SKM-1 treated with dmso at 0.1 percent for 144 hours (cell line): ENCODE results near the gene CHRM2.

Experiments used
- DNase-seq: peaks from one replicate; lab custom pipeline; 2025; ENCODE audit not compliant: unreplicated experiment; lab: John Stamatoyannopoulos, UW

Gene CHRM2

DNA sequence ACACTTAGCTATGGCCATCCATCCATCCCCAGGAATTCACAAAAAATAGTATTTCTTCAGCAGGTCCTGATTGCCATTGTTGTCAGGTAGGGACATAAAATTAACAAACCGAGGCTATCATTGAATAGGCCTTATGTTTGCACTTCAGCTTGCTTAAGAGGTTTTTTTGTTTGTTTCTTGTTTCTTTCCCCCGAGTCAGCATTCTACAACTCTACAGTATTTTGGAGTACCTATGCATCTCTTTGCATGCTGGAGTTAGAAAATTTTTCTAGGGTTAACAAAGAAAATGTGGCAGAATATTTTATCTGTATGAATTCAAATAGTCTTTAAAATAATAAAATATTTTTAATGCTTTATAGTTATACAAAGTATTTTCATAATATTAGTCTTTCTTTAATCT is 26.3 kb downstream of the CHRM2 start:
- no peak for DNase-seq

DNA sequence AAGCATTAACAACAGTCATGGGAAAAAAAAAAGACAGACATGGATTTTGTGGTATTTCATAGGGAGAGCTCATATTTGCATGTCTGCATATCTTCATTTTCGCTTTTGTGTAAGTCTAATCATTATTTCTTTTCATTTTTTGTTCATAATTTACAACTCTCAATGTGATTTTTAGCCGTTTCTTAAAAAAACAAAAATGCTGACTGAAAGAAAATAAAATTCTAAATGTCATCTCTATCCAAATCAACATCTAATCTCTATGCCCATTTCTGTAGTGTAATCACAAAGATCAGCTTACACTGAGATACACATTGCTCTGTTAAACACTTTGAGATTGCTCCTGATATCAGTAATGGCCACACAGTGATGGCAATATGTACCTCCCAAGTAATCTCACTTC is 29.2 kb downstream of the CHRM2 start:
- no peak for DNase-seq

DNA sequence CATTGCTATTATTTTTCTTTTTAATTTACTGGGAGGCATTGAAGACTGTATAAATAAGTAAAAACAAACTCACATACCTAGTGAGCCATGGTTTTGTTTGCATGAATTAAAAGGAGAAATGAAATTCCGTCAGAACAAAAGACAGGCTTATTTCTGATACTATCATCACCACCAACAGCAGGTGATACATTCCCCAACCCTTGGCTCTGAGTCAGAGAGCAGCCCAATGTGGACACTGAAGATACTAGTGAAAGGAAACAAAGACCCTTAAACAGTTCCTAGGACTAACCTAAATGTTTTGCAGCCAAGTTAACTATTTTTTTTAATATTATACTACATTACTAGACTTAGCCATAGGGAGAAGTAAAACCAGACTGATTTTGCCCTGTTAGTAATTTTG is 31.6 kb downstream of the CHRM2 start:
- DNase-seq, result no peak

GRCh38 chr7:136910771-136911170 is 42.3 kb downstream of the CHRM2 start:
- no peak for DNase-seq

DNA sequence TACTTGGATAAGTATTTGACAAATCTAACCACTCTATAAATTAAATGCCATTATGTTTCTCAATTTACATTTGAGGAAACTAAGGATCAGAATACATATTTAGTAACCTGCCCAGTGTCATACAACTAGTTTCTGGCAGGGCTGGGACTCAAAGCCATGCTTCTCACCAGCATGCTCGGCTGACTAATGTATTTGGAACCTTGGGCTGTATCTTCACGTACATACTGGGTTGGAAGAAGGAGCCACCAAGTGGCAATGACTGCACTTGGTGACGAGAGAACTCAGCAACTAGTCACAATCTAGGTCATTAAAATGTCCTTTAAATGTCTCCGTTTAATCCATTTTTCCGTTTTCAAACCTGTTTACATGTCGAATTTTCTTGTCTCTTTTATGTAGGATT is 42.9 kb downstream of the CHRM2 start:
- DNase-seq, result no peak

GRCh38 chr7:136912339-136912738 is 43.9 kb downstream of the CHRM2 start:
- no peak for DNase-seq

DNA sequence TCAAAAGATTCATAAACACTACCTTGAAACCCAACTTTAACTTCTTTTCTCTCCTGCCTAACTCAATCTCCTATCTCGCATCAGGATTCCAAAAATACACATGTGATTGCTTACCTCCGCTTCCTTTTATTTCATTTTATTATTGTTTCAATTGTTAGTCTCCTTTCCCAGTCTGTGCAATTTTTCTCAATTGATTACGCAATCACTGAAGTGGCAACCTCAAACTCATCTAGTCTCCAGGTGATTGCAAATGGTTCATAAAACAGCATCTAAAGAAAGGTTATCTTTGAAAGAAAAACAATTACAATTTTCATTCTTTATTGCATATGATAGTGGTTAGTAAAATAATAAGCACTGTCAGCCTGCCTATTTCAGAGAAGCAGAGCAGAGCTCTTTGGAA is 45.6 kb downstream of the CHRM2 start:
- no peak for DNase-seq

DNA sequence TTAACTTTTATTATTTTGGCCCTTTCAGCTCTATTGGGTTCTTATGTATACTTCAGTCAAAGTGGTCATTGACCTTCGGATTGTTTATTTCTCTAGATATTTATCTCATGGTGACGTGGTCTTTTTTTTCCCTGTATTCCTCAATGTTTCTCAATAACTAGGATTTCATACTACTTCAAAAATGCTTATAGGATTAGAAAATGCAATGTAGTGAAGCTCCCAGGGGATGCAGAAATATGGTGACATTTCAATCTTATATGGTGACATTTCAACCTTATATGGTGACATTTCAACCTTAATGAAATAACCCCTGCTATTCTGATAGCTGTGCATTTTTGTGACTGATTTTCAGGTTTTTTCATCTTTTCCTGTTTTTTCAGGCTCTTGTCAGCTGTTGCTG is 51.4 kb downstream of the CHRM2 start:
- no peak for DNase-seq

GRCh38 chr7:136923111-136923667 is 54.7 kb downstream of the CHRM2 start:
- DNase-seq, result no peak

DNA sequence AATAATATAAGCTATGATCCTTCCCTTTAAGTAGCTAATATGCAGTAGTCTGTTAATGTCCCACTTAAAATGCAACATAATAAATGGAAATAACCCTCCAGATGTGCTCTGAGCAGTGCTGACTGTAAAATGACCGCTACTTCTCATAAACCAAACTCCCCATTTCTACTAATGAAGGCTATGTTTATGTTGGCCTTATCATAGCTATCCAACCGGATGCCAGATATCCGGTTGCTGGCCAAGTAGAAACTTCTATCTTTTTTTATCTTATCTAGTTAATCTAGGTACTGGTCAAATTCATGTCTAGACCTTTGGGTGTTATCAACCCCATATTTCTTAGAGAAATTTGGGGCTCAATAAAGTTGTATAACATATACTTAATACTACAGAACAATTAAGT is 56.6 kb downstream of the CHRM2 start:
- no peak for DNase-seq

DNA sequence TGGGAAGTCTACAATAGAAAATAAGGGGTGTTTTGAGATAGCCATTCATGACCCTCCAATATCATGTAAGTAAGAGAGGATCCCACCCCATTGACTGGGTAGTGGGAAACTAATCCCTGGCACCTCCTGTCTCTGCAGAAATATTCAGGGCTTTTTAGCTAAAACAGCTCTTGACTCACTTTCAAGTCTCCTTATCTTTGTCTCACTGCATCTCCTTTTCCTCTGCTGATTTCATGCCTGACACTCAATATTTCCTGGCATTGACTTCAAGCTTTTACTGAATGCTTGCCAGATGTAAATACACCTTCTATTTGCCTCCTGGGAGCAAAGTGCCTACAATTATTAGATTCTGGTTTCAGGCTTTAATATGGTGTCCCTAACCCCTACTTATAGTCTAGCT is 57.1 kb downstream of the CHRM2 start:
- no peak for DNase-seq

- no peak for DNase-seq
These were observed 62.9 kb downstream of the CHRM2 start for GRCh38 chr7:136931169-136931867.

GRCh38 chr7:136937436-136937835 is 69.0 kb downstream of the CHRM2 start:
- no peak for DNase-seq

DNA sequence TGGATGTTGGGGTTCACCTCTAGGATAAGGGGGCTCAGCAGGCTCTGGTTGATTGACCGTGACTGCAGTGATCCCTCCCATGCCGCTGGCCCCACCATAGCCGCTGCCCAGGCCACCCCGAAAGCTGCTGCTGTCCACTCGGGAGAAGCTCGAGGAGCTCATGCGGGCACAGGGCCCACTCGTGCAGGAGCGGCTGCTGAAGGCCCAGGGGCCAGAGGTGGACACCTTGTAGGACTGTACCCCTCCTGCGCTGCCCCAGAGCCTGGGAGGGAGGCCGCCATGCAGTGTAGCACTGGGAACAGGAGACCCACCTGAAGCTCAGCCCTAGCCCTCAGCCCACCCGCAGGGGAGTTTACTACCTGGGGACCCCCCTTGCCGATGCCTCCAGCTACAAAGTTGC is 70.0 kb downstream of the CHRM2 start:
- no peak for DNase-seq

GRCh38 chr7:136940122-136940521 is 71.7 kb downstream of the CHRM2 start:
- no peak for DNase-seq

GRCh38 chr7:136940917-136941316 is 72.5 kb downstream of the CHRM2 start:
- no peak for DNase-seq

DNA sequence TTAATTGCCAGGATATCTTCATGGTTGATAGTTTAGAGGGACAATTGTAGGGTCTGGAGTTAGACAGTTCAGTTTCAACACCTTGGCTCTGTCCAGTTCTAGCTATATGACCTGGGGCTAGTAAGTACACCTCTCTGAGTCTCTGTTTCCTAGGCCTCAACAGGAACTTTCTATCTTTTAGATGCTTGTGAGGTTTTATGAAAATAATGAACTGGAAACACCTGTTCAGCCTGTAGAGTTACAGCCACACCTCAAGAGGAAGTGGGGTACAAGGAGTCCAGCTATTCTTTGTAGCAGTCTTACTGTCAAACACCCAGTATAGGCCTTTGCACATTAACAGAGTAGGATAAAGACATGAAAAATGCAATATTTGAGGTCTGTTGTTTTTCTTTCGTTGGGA is 73.4 kb downstream of the CHRM2 start:
- no peak for DNase-seq

DNA sequence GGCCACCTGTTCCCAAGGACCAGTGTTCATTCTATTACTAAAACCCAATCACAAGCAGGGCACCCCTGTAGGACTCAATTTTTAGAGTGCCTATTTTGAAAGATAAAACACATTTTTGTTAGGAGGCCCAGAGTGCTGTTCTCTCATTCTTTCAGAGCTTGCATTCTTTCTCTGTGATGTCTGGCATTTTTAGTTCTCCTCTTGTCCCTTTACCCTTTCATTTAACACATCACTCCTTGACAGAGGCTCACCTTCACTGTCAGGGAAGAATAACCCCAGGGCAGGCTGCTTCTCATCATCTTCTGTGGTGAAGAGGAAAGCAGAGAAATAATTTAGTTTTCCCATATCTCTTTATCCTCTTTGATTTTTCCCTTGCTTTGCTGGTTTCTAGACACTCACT is 73.9 kb downstream of the CHRM2 start:
- DNase-seq, result no peak

DNA sequence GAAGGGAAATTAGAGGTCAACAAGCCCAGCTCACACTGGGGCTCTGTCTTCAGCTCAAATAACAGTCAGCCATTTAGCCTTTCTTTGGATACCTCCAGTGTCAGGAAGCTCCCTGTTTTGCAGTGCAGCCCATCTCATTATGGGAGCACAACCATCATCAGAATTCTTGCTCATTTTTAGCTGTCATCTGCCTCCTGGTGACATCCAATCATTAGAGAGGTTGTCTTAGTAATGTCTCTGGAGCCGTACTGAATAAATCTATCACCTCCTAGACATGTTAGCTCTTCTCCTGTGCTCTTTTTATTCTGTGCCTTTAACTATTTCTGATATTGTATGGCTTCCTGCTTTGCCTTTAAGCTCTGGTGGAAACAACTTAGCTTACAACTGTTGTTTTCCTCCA is 74.5 kb downstream of the CHRM2 start:
- DNase-seq, result no peak

- DNase-seq, result no peak
These were observed 78.9 kb downstream of the CHRM2 start for GRCh38 chr7:136947347-136947746.

DNA sequence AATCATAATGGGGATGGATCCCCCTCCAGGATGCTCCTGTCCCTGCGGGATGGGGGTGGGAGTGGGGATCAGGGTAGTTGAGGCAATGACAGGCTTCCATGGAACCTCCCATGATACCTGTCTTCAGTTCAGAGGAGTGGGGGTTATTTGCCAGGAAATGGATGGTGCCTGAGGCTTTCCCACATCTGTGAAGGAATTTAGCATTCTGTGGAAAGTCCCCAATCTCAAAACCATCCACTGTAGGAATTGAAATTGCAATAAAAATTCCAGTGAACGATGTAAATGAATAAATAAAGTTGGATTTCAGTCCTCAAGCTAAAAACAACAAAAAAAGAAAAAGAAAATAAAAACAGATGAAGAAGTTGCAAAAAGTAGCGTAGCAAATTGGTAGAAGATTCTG is 81.9 kb downstream of the CHRM2 start:
- no peak for DNase-seq

GRCh38 chr7:136953386-136953785 is 84.9 kb downstream of the CHRM2 start:
- no peak for DNase-seq

DNA sequence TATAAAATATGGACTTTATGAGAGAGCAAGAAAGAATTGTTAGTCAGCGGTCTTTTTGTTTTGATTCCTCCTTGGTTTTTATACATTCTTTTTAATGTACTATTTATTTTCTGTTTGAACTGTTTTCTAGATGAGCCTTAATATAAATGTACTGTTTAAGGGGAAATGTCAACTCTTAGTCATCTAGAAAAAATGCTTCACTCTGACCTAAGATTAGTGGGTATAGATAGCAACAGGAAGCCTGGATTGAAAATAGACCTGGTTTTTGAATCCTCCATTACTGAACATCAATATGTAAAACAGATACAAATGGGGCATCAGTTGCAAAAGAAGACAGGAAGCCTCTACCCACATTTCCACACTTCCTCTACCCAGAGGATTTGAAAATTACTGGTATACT is 87.8 kb downstream of the CHRM2 start:
- no peak for DNase-seq
